Natural killer cell (primary cell): ENCODE results near the gene UQCRHL. TPM values are rescaled to one million over a fixed set of nuclear protein-coding genes. Genes with fewer than 3 reads are reported as not detected.

ENCODE experiments used
- ATAC-seq, 3 donors: fragments of 150-1000 bp in 2 of 3; fragments of 200-7000 bp in 1 of 3; cut with Tn5 transposase; 1 replicate in 1 of 3; 2 replicates in 2 of 3; pipeline ENCODE4 v1.10.0; 2021; ENCODE audit warnings: mild to moderate bottlenecking in 2 of 3, moderate library complexity in 2 of 3
- DNase-seq, 2 donors: peaks; one replicate each; pipeline versions ENCODE4 v3.0.0 to v3.0.0-alpha.2; 2013 to 2021; ENCODE audit warnings: mixed read lengths in 1 of 2
- H3K27ac ChIP-seq: one replicate; pipeline ENCODE4 v1.5.1; 2013; ENCODE audit warnings: mild to moderate bottlenecking, low read length
- H3K27me3 ChIP-seq: one replicate; pipeline ENCODE4 v1.6.1; 2013; ENCODE audit warnings: low read length; ENCODE audit not compliant: control insufficient read depth, insufficient read depth
- H3K36me3 ChIP-seq: one replicate; pipeline ENCODE4 v1.6.1; 2013; ENCODE audit warnings: low read length; ENCODE audit not compliant: control insufficient read depth, insufficient read depth
- H3K4me1 ChIP-seq: one replicate; pipeline ENCODE4 v1.6.1; 2013; ENCODE audit warnings: low read length; ENCODE audit not compliant: control insufficient read depth, insufficient read depth
- H3K4me3 ChIP-seq: one replicate; pipeline ENCODE4 v1.5.1; 2013; ENCODE audit warnings: low read length
- H3K9me3 ChIP-seq: one replicate; pipeline ENCODE4 v1.6.1; 2013; ENCODE audit warnings: low read length; ENCODE audit not compliant: control insufficient read depth, insufficient read depth
- H3K27ac Mint-ChIP-seq, 2 donors: one replicate each; pipeline ENCODE4 v1.8.0; 2022; ENCODE audit warnings: mild to moderate bottlenecking in 2 of 2, mixed read lengths in 2 of 2, moderate library complexity in 1 of 2
- H3K27me3 Mint-ChIP-seq, 2 donors: one replicate each; pipeline ENCODE4 v1.8.0; 2022; ENCODE audit warnings: low read depth in 2 of 2, mixed read lengths in 2 of 2
- H3K36me3 Mint-ChIP-seq: one replicate; pipeline ENCODE4 v1.8.0; 2022; ENCODE audit warnings: mixed read lengths
- H3K4me1 Mint-ChIP-seq, 2 donors: one replicate each; pipeline ENCODE4 v1.8.0; 2022; ENCODE audit warnings: mixed read lengths in 2 of 2
- H3K4me3 Mint-ChIP-seq: one replicate; pipeline ENCODE4 v1.8.0; 2022; ENCODE audit warnings: mild to moderate bottlenecking, moderate library complexity, mixed read lengths
- H3K9me3 Mint-ChIP-seq, 2 donors: one replicate each; pipeline ENCODE4 v1.8.0; 2022; ENCODE audit warnings: mixed read lengths in 2 of 2
- WGBS: methylation state at CpG from one replicate; pipeline ENCODE4 v1.1.7; 2013; ENCODE audit warnings: missing lambda C conversion rate; ENCODE audit not compliant: insufficient coverage; 5-methylcytosine and 5-hydroxymethylcytosine counted together
- intact Hi-C: fragments of 100-400 bp; cut with micrococcal nuclease; formaldehyde crosslinking; loops from one replicate; pipeline ENCODE4 v1.14.2; 2022
- total RNA-seq, 4 donors: library from RNA; stranded (reverse); fragments of 120-200 nt in 1 of 4; gene quantifications; one replicate each; pipeline versions ENCODE4 v1.2.3 to v1.2.4, GENCODE V29; 2013 to 2022
- TF ChIP-seq, protein P1 (sequence below): fragments of 200-600 bp; IDR thresholded peaks from one replicate; pipeline ENCODE4 v1.8.0; 2022; ENCODE audit warnings: antibody characterized with exemption

UQCRHL gene
- total RNA-seq, 3 donors from 2014 or later (not counting 1 experiment from before 2014, with no cell fraction given): 0.87 to 1.2 (median 1.0) TPM

DNA sequence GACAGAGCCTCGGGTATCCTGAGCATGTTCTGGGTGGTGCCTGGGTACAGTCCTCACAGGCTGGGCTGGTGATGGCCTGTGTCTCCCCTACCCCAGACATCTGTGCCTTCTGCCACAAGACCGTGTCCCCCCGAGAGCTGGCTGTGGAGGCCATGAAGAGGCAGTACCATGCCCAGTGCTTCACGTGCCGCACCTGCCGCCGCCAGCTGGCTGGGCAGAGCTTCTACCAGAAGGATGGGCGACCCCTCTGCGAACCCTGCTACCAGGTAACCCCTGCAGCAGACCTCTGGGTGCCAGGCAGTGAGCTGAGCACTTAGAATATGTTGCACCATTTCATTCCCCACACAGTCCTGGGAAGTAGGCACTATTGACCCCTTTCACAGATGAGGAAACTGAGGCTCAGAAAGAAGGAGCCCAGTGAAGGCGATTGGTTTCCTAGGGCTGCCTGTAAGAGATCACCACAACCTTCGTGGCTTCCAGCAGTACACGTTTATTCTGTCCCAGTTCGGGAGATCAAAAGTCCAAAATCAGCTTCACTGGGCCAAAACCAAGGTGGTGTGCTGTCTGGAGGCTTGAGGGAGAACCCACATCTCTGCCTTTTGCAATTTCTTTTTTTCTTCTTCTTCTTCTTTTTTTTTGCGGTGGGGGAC lies 37.0 kb downstream of the UQCRHL start:
- Mint-ChIP-seq H3K36me3 (no peaks in the 10 kb centered on the region), H3K4me1 (no peaks in the 10 kb centered on the region), H3K27ac (no peak overlapping the region), H3K4me3 (no peak overlapping the region), H3K27me3 (peaks cover 5 to 11% of the 10 kb centered on the region in 2 donors), H3K9me3 (no peaks in the 10 kb centered on the region)
- Histone ChIP-seq H3K4me1 (no peaks in the 10 kb centered on the region), H3K27ac (no peak overlapping the region), H3K9me3 (no peaks in the 10 kb centered on the region), H3K36me3 (no peaks in the 10 kb centered on the region), H3K27me3 (no peaks in the 10 kb centered on the region), H3K4me3 (no peak overlapping the region)
- TF ChIP-seq, protein P1, sequence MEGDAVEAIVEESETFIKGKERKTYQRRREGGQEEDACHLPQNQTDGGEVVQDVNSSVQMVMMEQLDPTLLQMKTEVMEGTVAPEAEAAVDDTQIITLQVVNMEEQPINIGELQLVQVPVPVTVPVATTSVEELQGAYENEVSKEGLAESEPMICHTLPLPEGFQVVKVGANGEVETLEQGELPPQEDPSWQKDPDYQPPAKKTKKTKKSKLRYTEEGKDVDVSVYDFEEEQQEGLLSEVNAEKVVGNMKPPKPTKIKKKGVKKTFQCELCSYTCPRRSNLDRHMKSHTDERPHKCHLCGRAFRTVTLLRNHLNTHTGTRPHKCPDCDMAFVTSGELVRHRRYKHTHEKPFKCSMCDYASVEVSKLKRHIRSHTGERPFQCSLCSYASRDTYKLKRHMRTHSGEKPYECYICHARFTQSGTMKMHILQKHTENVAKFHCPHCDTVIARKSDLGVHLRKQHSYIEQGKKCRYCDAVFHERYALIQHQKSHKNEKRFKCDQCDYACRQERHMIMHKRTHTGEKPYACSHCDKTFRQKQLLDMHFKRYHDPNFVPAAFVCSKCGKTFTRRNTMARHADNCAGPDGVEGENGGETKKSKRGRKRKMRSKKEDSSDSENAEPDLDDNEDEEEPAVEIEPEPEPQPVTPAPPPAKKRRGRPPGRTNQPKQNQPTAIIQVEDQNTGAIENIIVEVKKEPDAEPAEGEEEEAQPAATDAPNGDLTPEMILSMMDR: no peak
- ATAC-seq (no peak), DNase-seq (no peak)
- 83% methylated on average over 14 of the region's 14 CpGs for WGBS
- intact Hi-C loops: no loop called here

DNA sequence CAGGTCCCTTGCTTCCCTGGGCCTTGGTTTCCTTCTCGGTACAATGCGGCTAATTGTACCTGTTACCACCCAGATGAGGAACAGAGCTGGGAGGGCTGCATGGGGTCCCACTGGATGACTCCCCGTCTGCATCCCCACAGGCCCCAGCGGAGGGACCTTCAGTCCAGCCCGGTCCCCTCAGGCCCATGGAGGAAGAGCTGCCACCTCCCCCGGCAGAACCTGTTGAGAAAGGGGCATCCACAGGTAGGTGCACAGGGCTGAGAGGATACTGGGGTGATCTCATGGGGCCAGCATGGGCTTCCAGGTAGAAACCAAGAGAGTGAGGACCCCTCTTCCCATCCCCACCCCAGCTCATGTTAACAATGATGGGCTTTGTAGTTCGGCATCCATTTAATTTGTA lies 39.1 kb downstream of the UQCRHL start:
- TF ChIP-seq, protein P1: no peak
- peaks cover 13 to 17% of the 10 kb centered on the region in 2 donors for H3K27me3 Mint-ChIP-seq
- H3K27ac ChIP-seq: no peak overlapping the region
- no peaks in the 10 kb centered on the region for H3K9me3 ChIP-seq
- no peaks in the 10 kb centered on the region for H3K9me3 Mint-ChIP-seq
- H3K27ac Mint-ChIP-seq: no peak overlapping the region
- no peak overlapping the region for H3K4me3 Mint-ChIP-seq
- H3K4me1 Mint-ChIP-seq: no peaks in the 10 kb centered on the region
- H3K4me1 ChIP-seq: no peaks in the 10 kb centered on the region
- intact Hi-C loops: no loop called here
- H3K27me3 ChIP-seq: no peaks in the 10 kb centered on the region
- no peak overlapping the region for H3K4me3 ChIP-seq
- no peaks in the 10 kb centered on the region for H3K36me3 ChIP-seq
- no peaks in the 10 kb centered on the region for H3K36me3 Mint-ChIP-seq
- 97% methylated on average over 6 of the region's 7 CpGs for WGBS
- ATAC-seq (peak in 1 of 3 donors; percentile 25), DNase-seq (no peak)

DNA sequence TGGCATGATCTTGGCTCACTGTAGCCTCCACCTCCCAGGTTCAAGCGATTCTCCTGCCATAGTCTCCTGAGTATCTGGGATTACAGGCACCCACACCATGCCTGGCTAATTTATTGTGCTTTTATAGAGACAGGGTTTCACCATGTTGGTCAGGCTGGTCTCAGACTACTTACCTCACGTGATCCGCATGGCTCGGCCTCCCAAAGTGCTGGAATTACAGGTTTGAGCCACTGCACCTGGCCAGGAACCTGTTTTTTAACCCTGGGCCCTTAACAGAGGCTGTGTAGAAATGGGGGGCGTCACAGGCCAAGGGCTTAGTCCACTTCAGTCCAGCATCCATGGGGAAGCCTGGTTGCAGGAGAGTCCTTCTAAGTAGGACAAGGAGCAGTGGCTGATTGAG lies 39.5 kb downstream of the UQCRHL start:
- WGBS: 90% methylated on average over 5 of the region's 5 CpGs
- intact Hi-C loops: no loop called here
- Mint-ChIP-seq H3K4me1 (no peaks in the 10 kb centered on the region), H3K4me3 (no peak overlapping the region), H3K9me3 (no peaks in the 10 kb centered on the region), H3K27me3 (peaks cover 13 to 17% of the 10 kb centered on the region in 2 donors), H3K36me3 (no peaks in the 10 kb centered on the region), H3K27ac (no peak overlapping the region)
- TF ChIP-seq, protein P1: no peak
- Histone ChIP-seq H3K27ac (no peak overlapping the region), H3K4me3 (no peak overlapping the region), H3K4me1 (no peaks in the 10 kb centered on the region), H3K27me3 (no peaks in the 10 kb centered on the region), H3K36me3 (no peaks in the 10 kb centered on the region), H3K9me3 (no peaks in the 10 kb centered on the region)
- ATAC-seq: no peak
- no peak for DNase-seq
